ENCODE data around the gene LRRC75B.
"Not testable (repeated sequence)": the region's sequence is repeated elsewhere in the genome, so short reads cannot be mapped to it uniquely, and the experiment has no call there.

GRCh38 chr22:24621244-24621643 is 28.4 kb upstream of the LRRC75B start:
- not testable (repeated sequence) for TF ChIP-seq CTCF (IDR thresholded peaks at IDR 0.05 in 2 of 3, conservative IDR thresholded peaks at IDR 0.05 in 1 of 3; ENCODE audit: insufficient read depth in 2 of 3, low read depth in 1 of 3, low read length in 3 of 3); EGR1 (conservative IDR thresholded peaks at IDR 0.05); ZNF274 (IDR thresholded peaks at IDR 0.05; ENCODE audit: borderline replicate concordance, low read depth, low read length); USF2 (CRISPR knock-in tag; IDR thresholded peaks at IDR 0.05); RFX5 (IDR thresholded peaks at IDR 0.05; ENCODE audit: low read depth, low read length); NFRKB (IDR thresholded peaks at IDR 0.05; ENCODE audit: low read depth); NR3C1 (CRISPR knock-in tag; IDR thresholded peaks at IDR 0.05); ETV6 (IDR thresholded peaks at IDR 0.05; ENCODE audit: borderline replicate concordance in 1 of 2, low read depth in 2 of 2, low read length in 1 of 2); ETV6 (CRISPR knock-in tag; IDR thresholded peaks at IDR 0.05; ENCODE audit: borderline replicate concordance); KDM5B (IDR thresholded peaks at IDR 0.05; ENCODE audit: insufficient replicate concordance, low read depth, low read length); ZNF717 (CRISPR knock-in tag; IDR thresholded peaks at IDR 0.05); CBX5 (IDR thresholded peaks at IDR 0.05; ENCODE audit: borderline replicate concordance, low read depth); SMARCC2 (IDR thresholded peaks at IDR 0.05; ENCODE audit: low read depth)
- TF ChIP-seq, protein P1, sequence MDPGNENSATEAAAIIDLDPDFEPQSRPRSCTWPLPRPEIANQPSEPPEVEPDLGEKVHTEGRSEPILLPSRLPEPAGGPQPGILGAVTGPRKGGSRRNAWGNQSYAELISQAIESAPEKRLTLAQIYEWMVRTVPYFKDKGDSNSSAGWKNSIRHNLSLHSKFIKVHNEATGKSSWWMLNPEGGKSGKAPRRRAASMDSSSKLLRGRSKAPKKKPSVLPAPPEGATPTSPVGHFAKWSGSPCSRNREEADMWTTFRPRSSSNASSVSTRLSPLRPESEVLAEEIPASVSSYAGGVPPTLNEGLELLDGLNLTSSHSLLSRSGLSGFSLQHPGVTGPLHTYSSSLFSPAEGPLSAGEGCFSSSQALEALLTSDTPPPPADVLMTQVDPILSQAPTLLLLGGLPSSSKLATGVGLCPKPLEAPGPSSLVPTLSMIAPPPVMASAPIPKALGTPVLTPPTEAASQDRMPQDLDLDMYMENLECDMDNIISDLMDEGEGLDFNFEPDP (CRISPR knock-in tag; IDR thresholded peaks at IDR 0.05): not testable (repeated sequence)
